ENCODE results near the gene SUOX.
"Not testable (repeated sequence)": the region's sequence is repeated elsewhere in the genome, so short reads cannot be mapped to it uniquely, and the experiment has no call there.

The SUOX gene

GRCh38 chr12:55984861-55985260, 12.2 kb upstream of the SUOX start:
- DNase-seq, result no peak

- DNase-seq, result no peak
Measured at GRCh38 chr12:55985341-55985740, 11.7 kb upstream of the SUOX start.

- not testable (repeated sequence) for DNase-seq
Measured at GRCh38 chr12:55985976-55986375, 11.1 kb upstream of the SUOX start.

GRCh38 chr12:55991110-55991509, 6.0 kb upstream of the SUOX start:
- no peak for DNase-seq

- DNase-seq, result no peak
Measured at GRCh38 chr12:55993230-55993853, 3.7 kb upstream of the SUOX start.

- DNase-seq, result no peak
Measured at GRCh38 chr12:55995366-55995765, 1.7 kb upstream of the SUOX start.

- peak; percentile 38 for DNase-seq
Measured at GRCh38 chr12:55996201-55996714, 818 bp upstream of the SUOX start.

GRCh38 chr12:55997535-55997859, 421 bp downstream of the SUOX start:
- no peak for DNase-seq

GRCh38 chr12:55999522-55999921, 2.4 kb downstream of the SUOX start:
- not testable (repeated sequence) for DNase-seq

- not testable (repeated sequence) for DNase-seq
Measured at GRCh38 chr12:55999999-56000540, 3.0 kb downstream of the SUOX start.

GRCh38 chr12:56001487-56002100, 4.5 kb downstream of the SUOX start:
- no peak for DNase-seq

- DNase-seq, result not testable (repeated sequence)
Measured at GRCh38 chr12:56003376-56003775, 6.3 kb downstream of the SUOX start.

GRCh38 chr12:56004211-56004610, 7.1 kb downstream of the SUOX start:
- no peak for DNase-seq

- no peak for DNase-seq
Measured at GRCh38 chr12:56007564-56008559, 10.8 kb downstream of the SUOX start.

GRCh38 chr12:56010111-56010570, 13.1 kb downstream of the SUOX start:
- no peak for DNase-seq

- no peak for DNase-seq
Measured at GRCh38 chr12:56011509-56012090, 14.5 kb downstream of the SUOX start.

- DNase-seq, result no peak
Measured at GRCh38 chr12:56013482-56013881, 16.4 kb downstream of the SUOX start.

- DNase-seq, result no peak
Measured at GRCh38 chr12:56014205-56014604, 17.1 kb downstream of the SUOX start.

- no peak for DNase-seq
Measured at GRCh38 chr12:56017181-56017580, 20.1 kb downstream of the SUOX start.

GRCh38 chr12:56018356-56018755, 21.3 kb downstream of the SUOX start:
- no peak for DNase-seq

GRCh38 chr12:56020423-56021184, 23.5 kb downstream of the SUOX start, which contains the start of gene IKZF4:
Gene IKZF4 (plus strand): TSS chr12:56021043. CDS start chr12:56021494, 451 bp downstream.
- DNase-seq, result no peak

Data from GDM1 (cell line).